PC-9 (cell line): Measurements from ENCODE around the gene MT1F. TPM values are rescaled to one million over a fixed set of nuclear protein-coding genes. Genes with fewer than 3 reads are reported as not detected.
A peak's percentile ranks its signal among the peaks of the same experiment; 100 is the strongest.

Source experiments
- BruUV-seq: library from RNA; stranded (reverse); fragments of 400-500 nt; replicated peaks from 2 replicates; lab custom pipeline; 2021; lab: Mats Ljungman, UMichigan
- CTCF ChIA-PET: fragments of 300-600 bp; sonication (Branson Sonifier 250); formaldehyde crosslinking; loops from one replicate; lab custom pipeline; 2022; ENCODE audit warnings: antibody characterized with exemption; lab: Charles Lee
- POLR2A ChIA-PET: fragments of 300-600 bp; sonication (Branson Sonifier 250); formaldehyde crosslinking; loops from one replicate; lab custom pipeline; 2022; ENCODE audit warnings: antibody characterized with exemption; ENCODE audit not compliant: unreplicated experiment; lab: Charles Lee
- DNase-seq, 2 experiments: peaks; one replicate each; pipeline versions ENCODE4 v3.0.0 to v3.0.0-alpha.2; 2015 to 2022; ENCODE audit warnings: mixed read lengths in 1 of 2
- H2AFZ ChIP-seq: fragments of 200-600 bp; sonication (generic); 2 replicates; pipeline ENCODE4 v1.8.1; 2017; ENCODE audit warnings: antibody characterized with exemption
- H3F3A ChIP-seq: fragments of 200-600 bp; sonication (generic); 2 replicates; pipeline ENCODE4 v1.8.1; 2017; ENCODE audit warnings: antibody characterized with exemption, mild to moderate bottlenecking, low read depth; ENCODE audit not compliant: insufficient read depth
- H3K27ac ChIP-seq: fragments of 200-600 bp; sonication (generic); 2 replicates; pipeline ENCODE4 v1.6.1; 2016; ENCODE audit warnings: mixed run types
- H3K27me3 ChIP-seq: fragments of 200-600 bp; sonication (generic); 2 replicates; pipeline ENCODE4 v1.6.1; 2016; ENCODE audit warnings: low read depth, mixed run types; ENCODE audit not compliant: insufficient read depth
- H3K36me3 ChIP-seq: fragments of 200-600 bp; sonication (generic); 2 replicates; pipeline ENCODE4 v1.6.1; 2016; ENCODE audit warnings: low read depth, mixed run types
- H3K4me1 ChIP-seq: fragments of 200-600 bp; sonication (generic); replicated peaks from 2 replicates; pipeline ENCODE4 v1.6.1; 2016; ENCODE audit warnings: mixed run types; ENCODE audit not compliant: insufficient read depth
- H3K4me2 ChIP-seq: fragments of 200-600 bp; sonication (generic); 2 replicates; pipeline ENCODE4 v1.6.1; 2017; ENCODE audit warnings: mixed run types
- H3K4me3 ChIP-seq: fragments of 200-600 bp; sonication (generic); 2 replicates; pipeline ENCODE4 v1.6.1; 2016; ENCODE audit warnings: mixed run types
- H3K79me2 ChIP-seq: fragments of 200-600 bp; sonication (generic); 2 replicates; pipeline ENCODE4 v1.6.1; 2017; ENCODE audit warnings: low read depth, mixed run types
- H3K9me2 ChIP-seq: fragments of 200-600 bp; sonication (generic); 2 replicates; pipeline ENCODE4 v1.8.1; 2017; ENCODE audit warnings: mild to moderate bottlenecking; ENCODE audit not compliant: insufficient read depth
- H3K9me3 ChIP-seq: fragments of 200-600 bp; sonication (generic); 2 replicates; pipeline ENCODE4 v1.8.1; 2016; ENCODE audit warnings: low read depth; ENCODE audit not compliant: insufficient read depth
- H4K20me1 ChIP-seq: fragments of 200-600 bp; sonication (generic); 2 replicates; pipeline ENCODE4 v1.8.1; 2017; ENCODE audit not compliant: insufficient read depth
- EZH2 ChIP-seq: fragments of 200-600 bp; sonication (generic); IDR thresholded peaks from 2 replicates; pipeline ENCODE4 v1.8.0; 2017; ENCODE audit warnings: antibody characterized with exemption, low read depth
- intact Hi-C: fragments of 100-400 bp; cut with micrococcal nuclease; formaldehyde crosslinking; loops from one replicate; pipeline ENCODE4 v1.10.0; 2022; ENCODE audit not compliant: unreplicated experiment
- total RNA-seq: library from RNA; stranded (reverse); gene quantifications from 2 replicates; pipeline ENCODE4 v1.2.3, GENCODE V29; 2021
- TF ChIP-seq, protein P1 (sequence below): fragments of 200-600 bp; sonication (generic); conservative IDR thresholded peaks from 2 replicates; pipeline ENCODE4 v1.6.1; 2017; ENCODE audit warnings: mixed run types, antibody characterized with exemption, mild to moderate bottlenecking, moderate library complexity

The MT1F gene
- total RNA-seq, 1 experiment from 2014 or later, result 4.0 TPM

DNA sequence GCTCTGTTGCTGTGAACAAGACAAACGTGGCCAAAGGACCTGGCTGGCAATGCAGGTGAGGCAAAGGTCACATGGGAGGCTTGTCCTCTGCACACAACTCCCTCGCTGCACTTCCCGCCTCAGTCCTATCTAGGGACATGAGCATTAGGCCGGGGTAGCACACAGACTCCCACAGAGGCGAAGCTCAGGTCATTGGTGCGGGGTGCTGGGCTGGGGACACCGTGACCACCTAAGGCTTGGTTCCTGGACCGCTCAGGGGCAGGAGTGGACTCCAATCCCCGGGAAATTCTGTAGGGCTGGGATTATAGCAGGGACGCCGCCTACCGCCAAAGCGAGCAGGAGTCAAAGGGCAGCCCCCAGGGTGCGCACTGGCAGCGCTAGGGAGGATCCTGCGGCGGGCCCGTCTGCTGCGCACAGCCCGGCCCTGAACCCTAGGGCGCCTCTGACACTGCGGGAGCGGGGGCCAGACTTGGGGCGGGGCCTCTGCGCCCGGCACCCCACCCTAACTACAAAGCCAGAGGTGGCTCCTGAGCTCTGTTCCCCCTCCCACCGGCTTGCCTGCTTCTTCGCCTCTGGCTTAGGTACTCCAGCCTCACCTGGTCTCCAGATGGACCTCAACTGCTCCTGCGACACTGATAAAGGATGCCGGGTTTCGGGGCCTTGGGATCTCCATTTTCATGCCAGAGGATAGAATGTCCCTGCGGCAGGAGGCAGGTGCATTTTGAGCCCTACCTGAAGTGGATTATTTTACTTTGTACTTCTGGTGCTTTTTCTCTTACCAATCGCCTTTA, 9.9 kb upstream of the MT1F start:
- 0 out of 2 replicates have a peak, but pooled peaks cover 3% of the 10 kb centered on the region for H3K27me3 ChIP-seq
- TF ChIP-seq, protein P1, sequence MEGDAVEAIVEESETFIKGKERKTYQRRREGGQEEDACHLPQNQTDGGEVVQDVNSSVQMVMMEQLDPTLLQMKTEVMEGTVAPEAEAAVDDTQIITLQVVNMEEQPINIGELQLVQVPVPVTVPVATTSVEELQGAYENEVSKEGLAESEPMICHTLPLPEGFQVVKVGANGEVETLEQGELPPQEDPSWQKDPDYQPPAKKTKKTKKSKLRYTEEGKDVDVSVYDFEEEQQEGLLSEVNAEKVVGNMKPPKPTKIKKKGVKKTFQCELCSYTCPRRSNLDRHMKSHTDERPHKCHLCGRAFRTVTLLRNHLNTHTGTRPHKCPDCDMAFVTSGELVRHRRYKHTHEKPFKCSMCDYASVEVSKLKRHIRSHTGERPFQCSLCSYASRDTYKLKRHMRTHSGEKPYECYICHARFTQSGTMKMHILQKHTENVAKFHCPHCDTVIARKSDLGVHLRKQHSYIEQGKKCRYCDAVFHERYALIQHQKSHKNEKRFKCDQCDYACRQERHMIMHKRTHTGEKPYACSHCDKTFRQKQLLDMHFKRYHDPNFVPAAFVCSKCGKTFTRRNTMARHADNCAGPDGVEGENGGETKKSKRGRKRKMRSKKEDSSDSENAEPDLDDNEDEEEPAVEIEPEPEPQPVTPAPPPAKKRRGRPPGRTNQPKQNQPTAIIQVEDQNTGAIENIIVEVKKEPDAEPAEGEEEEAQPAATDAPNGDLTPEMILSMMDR, result no peak
- no peak for TF ChIP-seq EZH2
- no peak for DNase-seq
- peaks cover 18% of the 10 kb centered on the region for H3F3A ChIP-seq
- no TSS peak for BruUV-seq
- H2AFZ ChIP-seq, result no peak overlapping the region
- no peaks in the 10 kb centered on the region for H3K79me2 ChIP-seq
- H3K4me2 ChIP-seq, result no peak overlapping the region
- H3K9me3 ChIP-seq, result no peaks in the 10 kb centered on the region
- H3K9me2 ChIP-seq, result no peaks in the 10 kb centered on the region
- peaks cover 27% of the 10 kb centered on the region for H3K4me1 ChIP-seq
- H3K27ac ChIP-seq, result no peak overlapping the region
- no peaks in the 10 kb centered on the region for H3K36me3 ChIP-seq
- ChIA-PET POLR2A (interaction anchor here (0.6 kb wide), 1 partner anchor 48 kb away, joined by 4 read pairs; no protein-coding TSS in a partner anchor), CTCF (no interaction called here)
- intact Hi-C loops, result no loop called here
- peaks cover 5% of the 10 kb centered on the region; the same call in 1 of the 2 replicates for H4K20me1 ChIP-seq
- H3K4me3 ChIP-seq, result no peak overlapping the region

DNA sequence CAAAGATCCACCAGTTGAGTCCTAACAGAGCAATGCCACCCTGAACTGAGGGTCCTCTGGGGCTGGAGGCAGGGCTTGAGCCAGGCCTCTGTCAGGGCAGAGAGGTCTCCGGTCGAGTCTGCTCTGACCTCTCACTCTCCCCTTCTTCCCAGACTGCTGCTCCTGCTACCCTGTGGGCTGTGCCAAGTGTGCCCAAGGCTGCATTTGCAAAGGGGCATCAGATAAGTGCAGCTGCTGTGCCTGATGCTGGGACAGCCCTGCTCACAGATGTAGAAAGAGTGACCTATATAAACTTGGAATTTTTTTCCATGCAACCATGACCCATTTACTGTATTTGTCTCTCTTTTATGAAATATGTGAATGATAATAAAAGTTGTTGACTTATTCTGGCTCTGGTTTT, 8.5 kb upstream of the MT1F start:
- no peak for DNase-seq
- BruUV-seq, result no TSS peak
- peaks cover 28% of the 10 kb centered on the region; the same call in 1 of the 2 replicates for H3F3A ChIP-seq
- peaks cover 5% of the 10 kb centered on the region; the same call in 1 of the 2 replicates for H4K20me1 ChIP-seq
- H3K9me3 ChIP-seq, result no peaks in the 10 kb centered on the region
- H3K4me1 ChIP-seq, result peaks cover 26% of the 10 kb centered on the region
- H3K4me2 ChIP-seq, result peak overlapping the region; percentile 17; the same call in 1 of the 2 replicates
- H3K79me2 ChIP-seq, result no peaks in the 10 kb centered on the region
- ChIA-PET CTCF (no interaction called here), POLR2A (interaction anchor here (0.7 kb wide), 2 partner anchors 39 to 349 kb away, joined by 4 to 9 read pairs; no protein-coding TSS in a partner anchor)
- intact Hi-C loops, result no loop called here
- H3K4me3 ChIP-seq, result no peak overlapping the region
- no peak overlapping the region for H3K27ac ChIP-seq
- no peak overlapping the region for H2AFZ ChIP-seq
- H3K27me3 ChIP-seq, result 0 out of 2 replicates have a peak, but pooled peaks cover 3% of the 10 kb centered on the region
- H3K36me3 ChIP-seq, result no peaks in the 10 kb centered on the region
- no peaks in the 10 kb centered on the region for H3K9me2 ChIP-seq
- no peak for TF ChIP-seq EZH2
- TF ChIP-seq, protein P1, result no peak

DNA sequence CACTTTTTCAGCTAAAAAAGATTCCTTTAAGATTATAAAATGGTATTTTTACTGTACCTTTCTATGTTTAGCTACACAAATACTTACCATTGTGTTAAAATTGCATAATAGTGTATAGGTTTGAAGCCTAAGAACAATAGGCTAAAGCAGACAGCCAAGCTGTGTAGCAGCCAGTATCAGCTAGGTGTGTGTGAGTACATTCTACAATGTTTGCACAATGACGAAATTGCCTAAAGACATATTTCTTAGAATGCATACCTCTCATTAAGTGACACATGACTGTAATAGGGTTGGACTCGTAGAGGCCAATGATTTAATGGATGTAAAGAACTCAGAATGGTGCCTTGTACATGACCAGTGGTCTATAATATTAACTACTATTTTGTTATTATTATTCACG, 7.9 kb upstream of the MT1F start:
- no peak overlapping the region for H3K4me3 ChIP-seq
- H3K9me3 ChIP-seq, result no peaks in the 10 kb centered on the region
- no TSS peak for BruUV-seq
- H3K27me3 ChIP-seq, result 0 out of 2 replicates have a peak, but pooled peaks cover 3% of the 10 kb centered on the region
- peak overlapping the region; percentile 20 for H3K4me2 ChIP-seq
- peaks cover 31% of the 10 kb centered on the region; the same call in 1 of the 2 replicates for H3F3A ChIP-seq
- TF ChIP-seq EZH2, result no peak
- TF ChIP-seq, protein P1, result no peak
- POLR2A ChIA-PET, result interaction anchor here (0.5 to 0.7 kb wide), 4 partner anchors 39 to 1252 kb away, joined by 4 to 9 read pairs (median 5); no protein-coding TSS in a partner anchor
- H3K27ac ChIP-seq, result no peak overlapping the region
- H3K79me2 ChIP-seq, result no peaks in the 10 kb centered on the region
- CTCF ChIA-PET, result no interaction called here
- H3K4me1 ChIP-seq, result peaks cover 30% of the 10 kb centered on the region
- no peaks in the 10 kb centered on the region for H3K9me2 ChIP-seq
- H3K36me3 ChIP-seq, result no peaks in the 10 kb centered on the region
- intact Hi-C loops, result no loop called here
- H2AFZ ChIP-seq, result no peak overlapping the region
- peaks cover 5% of the 10 kb centered on the region; the same call in 1 of the 2 replicates for H4K20me1 ChIP-seq
- DNase-seq, result peak in 1 of 2 experiments; percentile 98
